Motor neuron (in vitro differentiated cells): ENCODE data around the gene NAT16. TPM values are rescaled to one million over a fixed set of nuclear protein-coding genes. Genes with fewer than 3 reads are reported as not detected.

Source experiments
- ATAC-seq, 8 experiments: fragments of 200-7000 bp; cut with Tn5 transposase; replicated peaks in 6 of 8; 2 replicates each; pipeline ENCODE4 v1.8.0; 2021; ENCODE audit warnings: mild to moderate bottlenecking in 8 of 8, moderate library complexity in 8 of 8
- H3K27ac ChIP-seq, 2 donors: fragments of 250-450 bp; sonication (Bioruptor Pico); 2 replicates each; pipeline ENCODE4 v1.9.0; 2021; ENCODE audit warnings: antibody characterized with exemption in 2 of 2, mild to moderate bottlenecking in 2 of 2, moderate library complexity in 1 of 2
- H3K4me1 ChIP-seq, 2 donors: fragments of 250-450 bp; sonication (Bioruptor Pico); replicated peaks in 1 of 2; 2 replicates each; pipeline ENCODE4 v1.6.1; 2021; ENCODE audit warnings: antibody characterized with exemption in 2 of 2, mild to moderate bottlenecking in 2 of 2, moderate library complexity in 1 of 2
- H3K4me3 ChIP-seq, 5 donors: fragments of 250-450 bp; sonication (Bioruptor Pico); 2 replicates each; pipeline ENCODE4 v1.9.0; 2021; ENCODE audit warnings: antibody characterized with exemption in 5 of 5, mild to moderate bottlenecking in 5 of 5, moderate library complexity in 4 of 5
- WGBS, 10 experiments: fragments of 450-650 bp; shearing (Covaris generic); methylation state at CpG; one replicate each; pipeline ENCODE4 v1.0.0; 2022; 5-methylcytosine and 5-hydroxymethylcytosine counted together
- in situ Hi-C, 9 experiments: fragments of 400-800 bp; cut with MboI; loops; one replicate each; pipeline ENCODE4 v1.15.0; 2021; ENCODE audit warnings: low sequenced_read_pairs in 9 of 9, low pct_unique_long_range_greater_than_20kb in 2 of 9; ENCODE audit not compliant: unreplicated experiment in 9 of 9
- total RNA-seq, 8 experiments: library from RNA; unstranded; fragments of 300-600 nt; gene quantifications; 2 replicates each; pipeline versions ENCODE4 v1.2.3 to v1.2.4, GENCODE V29; 2022

NAT16 gene
- total RNA-seq, 8 experiments from 2014 or later = 0.59 to 4.4 (median 1.6) TPM; not detected in 1

- H3K4me3 ChIP-seq = no peak overlapping the region
- peaks cover 28% of the 10 kb centered on the region in 2 donors for H3K4me1 ChIP-seq
- H3K27ac ChIP-seq = no peak overlapping the region
- in situ Hi-C loops = no loop called here
- WGBS, 10 experiments = 0 to 30% (median 20%) methylated on average over 1 to 22 of the region's 28 CpGs; no CpG with 5 or more reads in 3 of the 10 experiments
- no peak for ATAC-seq
Observed at GRCh38 chr7:101174322-101174854, 5.7 kb downstream of the NAT16 start.

- in situ Hi-C loops = no loop called here
- 20 to 33% (median 26%) methylated on average over 2 to 9 of the region's 16 CpGs; no CpG with 5 or more reads in 6 of the 10 experiments for WGBS, 10 experiments
- ATAC-seq = peak in 3 of 8 experiments; percentile 10 to 60 (median 11)
- Histone ChIP-seq H3K4me1 (peaks cover 34% of the 10 kb centered on the region in 2 donors), H3K4me3 (peak overlapping the region in 2 of 5 donors; percentile 19 to 28), H3K27ac (no peak overlapping the region)
Observed at GRCh38 chr7:101173752-101174244, 6.3 kb downstream of the NAT16 start.

- Histone ChIP-seq H3K4me1 (peaks cover 34 to 37% of the 10 kb centered on the region in 2 donors), H3K27ac (no peak overlapping the region), H3K4me3 (peak overlapping the region in 4 of 5 donors; percentile 4 to 28 (median 20))
- ATAC-seq = peak; percentile 3 to 78 (median 15)
- WGBS, 10 experiments = 0 to 80% (median 6%) methylated on average over 1 to 15 of the region's 53 CpGs; no CpG with 5 or more reads in 5 of the 10 experiments
- in situ Hi-C loops = no loop called here
Observed at GRCh38 chr7:101172854-101173751, 7.0 kb downstream of the NAT16 start.

- 0 to 7% (median 0%) methylated on average over 1 to 27 of the region's 79 CpGs; no CpG with 5 or more reads in 6 of the 10 experiments for WGBS, 10 experiments
- peak in 5 of 8 experiments; percentile 16 to 51 (median 36) for ATAC-seq
- Histone ChIP-seq H3K4me3 (peak overlapping the region; percentile 4 to 28 (median 19)), H3K4me1 (peaks cover 38 to 46% of the 10 kb centered on the region in 2 donors), H3K27ac (no peak overlapping the region)
- in situ Hi-C loops = no loop called here
Observed at GRCh38 chr7:101172005-101172853, 7.9 kb downstream of the NAT16 start.

- Histone ChIP-seq H3K4me3 (peak overlapping the region in 2 of 5 donors; percentile 19 to 28), H3K4me1 (peaks cover 43 to 48% of the 10 kb centered on the region in 2 donors), H3K27ac (no peak overlapping the region)
- 0 to 4% (median 0%) methylated on average over 2 to 11 of the region's 13 CpGs; no CpG with 5 or more reads in 4 of the 10 experiments for WGBS, 10 experiments
- in situ Hi-C loops = no loop called here
- no peak for ATAC-seq
Observed at GRCh38 chr7:101171442-101171837, 8.7 kb downstream of the NAT16 start.

- H3K4me3 ChIP-seq = peak overlapping the region in 1 of 5 donors; percentile 28
- WGBS, 10 experiments = 0 to 33% (median 3%) methylated on average over 1 to 11 of the region's 17 CpGs; no CpG with 5 or more reads in 1 of the 10 experiments
- in situ Hi-C loops = no loop called here
- peaks cover 47 to 51% of the 10 kb centered on the region in 2 donors for H3K4me1 ChIP-seq
- no peak overlapping the region for H3K27ac ChIP-seq
- no peak for ATAC-seq
Observed at GRCh38 chr7:101170617-101171441, 9.3 kb downstream of the NAT16 start.

- Histone ChIP-seq H3K27ac (peak overlapping the region in 1 of 2 donors; percentile 66), H3K4me3 (peak overlapping the region; percentile 27 to 85 (median 47)), H3K4me1 (peaks cover 49 to 51% of the 10 kb centered on the region in 2 donors)
- ATAC-seq = peak; percentile 6 to 59 (median 13)
- 0 to 2% (median 0%) methylated on average over 1 to 15 of the region's 33 CpGs; no CpG with 5 or more reads in 5 of the 10 experiments for WGBS, 10 experiments
- in situ Hi-C loops = no loop called here
Observed at GRCh38 chr7:101169838-101170551, 10.1 kb downstream of the NAT16 start.

- H3K4me1 ChIP-seq = peaks cover 49 to 51% of the 10 kb centered on the region in 2 donors
- peak in 1 of 8 experiments; percentile 1 for ATAC-seq
- peak overlapping the region in 1 of 2 donors; percentile 66 for H3K27ac ChIP-seq
- in situ Hi-C loops = no loop called here
- WGBS, 10 experiments = 0 to 9% (median 2%) methylated on average over 1 to 11 of the region's 18 CpGs; no CpG with 5 or more reads in 7 of the 10 experiments
- H3K4me3 ChIP-seq = peak overlapping the region; percentile 27 to 85 (median 47)
Observed at GRCh38 chr7:101169110-101169837, 10.8 kb downstream of the NAT16 start.

GRCh38 chr7:101168412-101169049, 11.6 kb downstream of the NAT16 start:
- in situ Hi-C loops = no loop called here
- 0 to 21% (median 0%) methylated on average over 1 to 4 of the region's 6 CpGs; no CpG with 5 or more reads in 5 of the 10 experiments for WGBS, 10 experiments
- no peak for ATAC-seq
- Histone ChIP-seq H3K4me3 (peak overlapping the region; percentile 27 to 85 (median 47)), H3K4me1 (peaks cover 45 to 49% of the 10 kb centered on the region in 2 donors), H3K27ac (peak overlapping the region in 1 of 2 donors; percentile 66)

- Histone ChIP-seq H3K27ac (peak overlapping the region in 1 of 2 donors; percentile 71), H3K4me3 (peak overlapping the region; percentile 22 to 85 (median 47)), H3K4me1 (peaks cover 38 to 42% of the 10 kb centered on the region in 2 donors)
- WGBS, 10 experiments = 0 to 4% (median 0%) methylated on average over 1 to 6 of the region's 12 CpGs; no CpG with 5 or more reads in 1 of the 10 experiments
- ATAC-seq = no peak
- in situ Hi-C loops = no loop called here
Observed at GRCh38 chr7:101167645-101168411, 12.3 kb downstream of the NAT16 start.
